GM18867 (cell line): ENCODE data around the gene NODAL.
A peak's percentile ranks its signal among the peaks of the same experiment; 100 is the strongest.

Source experiments
- ATAC-seq: cut with Tn5 transposase; IDR thresholded peaks from one replicate; pipeline ENCODE4 v1.9.1; 2021; ENCODE audit warnings: mild to moderate bottlenecking, moderate library complexity; ENCODE audit not compliant: unreplicated experiment

Gene NODAL

GRCh38 chr10:70435241-70436085 is 6.0 kb downstream of the NODAL start:
- ATAC-seq: no peak

GRCh38 chr10:70433581-70434280 is 7.8 kb downstream of the NODAL start:
- no peak for ATAC-seq

GRCh38 chr10:70432561-70433263 is 8.8 kb downstream of the NODAL start:
- ATAC-seq: no peak

GRCh38 chr10:70432101-70432500 is 9.4 kb downstream of the NODAL start:
- no peak for ATAC-seq

GRCh38 chr10:70430493-70431445 is 10.7 kb downstream of the NODAL start:
- no peak for ATAC-seq

GRCh38 chr10:70426823-70427222 is 14.7 kb downstream of the NODAL start:
- no peak for ATAC-seq

GRCh38 chr10:70425096-70425495 is 16.4 kb downstream of the NODAL start:
- no peak for ATAC-seq

- ATAC-seq: no peak
Measured at GRCh38 chr10:70424320-70424719, 17.2 kb downstream of the NODAL start.

- ATAC-seq: no peak
Measured at GRCh38 chr10:70418713-70419112, 22.8 kb downstream of the NODAL start.

GRCh38 chr10:70418229-70418628 is 23.3 kb downstream of the NODAL start:
- no peak for ATAC-seq

- ATAC-seq: no peak
Measured at GRCh38 chr10:70417568-70417967, 23.9 kb downstream of the NODAL start.

GRCh38 chr10:70412356-70412755 is 29.1 kb downstream of the NODAL start:
- no peak for ATAC-seq

- ATAC-seq: no peak
Measured at GRCh38 chr10:70410608-70411007, 30.9 kb downstream of the NODAL start.

- ATAC-seq: no peak
Measured at GRCh38 chr10:70409772-70410171, 31.7 kb downstream of the NODAL start.

GRCh38 chr10:70405037-70405824 is 36.2 kb downstream of the NODAL start:
- ATAC-seq: peak; percentile 22

- ATAC-seq: no peak
Measured at GRCh38 chr10:70404787-70405036, 36.8 kb downstream of the NODAL start.

GRCh38 chr10:70404036-70404786 is 37.3 kb downstream of the NODAL start, which contains the start of gene EIF4EBP2:
Gene EIF4EBP2, plus strand, starts transcription at chr10:70404145. Its CDS starts 257 bp downstream, at chr10:70404402.
- peak; percentile 83 for ATAC-seq

GRCh38 chr10:70403483-70404035 is 37.9 kb downstream of the NODAL start:
- peak; percentile 1 for ATAC-seq

- ATAC-seq: no peak
Measured at GRCh38 chr10:70399177-70399576, 42.3 kb downstream of the NODAL start.
